ENCODE results near the gene CABLES1. TPM values are rescaled to one million over a fixed set of nuclear protein-coding genes. Genes with fewer than 3 reads are reported as not detected.
A peak's percentile ranks its signal among the peaks of the same experiment; 100 is the strongest.
"Not testable (repeated sequence)": the region's sequence is repeated elsewhere in the genome, so short reads cannot be mapped to it uniquely, and the experiment has no call there.

CABLES1 gene
- total RNA-seq, result 10 to 100 TPM in 1 of 4 donors, 1 to 10 TPM in 3; 1.5 to 11.9 (median 6.1) TPM

GRCh38 chr18:23134780-23135549, at the start of gene CABLES1:
CABLES1 (plus strand) TSS chr18:23135485; CDS start chr18:23135763, 278 bp downstream.
- DNase-seq, result peak; percentile 56
- TF ChIP-seq POLR2A (IDR thresholded peaks at IDR 0.05) (peak; percentile 28), POLR2AphosphoS5 (IDR thresholded peaks at IDR 0.05) (peak in 1 of 3 donors; percentile 40), EP300 (IDR thresholded peaks at IDR 0.05; ENCODE audit: low read depth) (no peak)
- H3K4me3 ChIP-seq, result peak within 1 kb of the TSS; percentile 58 to 72 (median 60)
- intact Hi-C loops (cut with DNase I; ENCODE audit: low total_unique reads), result loop anchor here (5.0 kb wide), 1 partner anchor 242 kb away; no protein-coding TSS in a partner anchor
- no peaks in the 10 kb centered on the region for H3K9me3 ChIP-seq
- H3K27ac ChIP-seq, result peak within 1 kb of the TSS; percentile 60 to 78 (median 63)
- H3K27me3 ChIP-seq, result peaks cover 31% of the 10 kb centered on the region
- in situ Hi-C loops (cut with MboI; ENCODE audit: low pct_ligation_motif_present in 1 of 4, low pct_unique_long_range_greater_than_20kb in 1 of 4, low sequenced_read_pairs in 3 of 4), result loop anchor here (5.0 to 25.0 kb wide), 4 partner anchors 220 to 250 kb away; no protein-coding TSS in a partner anchor
- WGBS, 2 donors (ENCODE audit: low coverage in 1 of 2), result 10 to 40% methylated on average over 3 to 66 of the region's 67 CpGs
- H3K4me1 ChIP-seq, result peaks cover 4 to 29% (median 19%) of the 10 kb centered on the region in 4 donors
- no peaks in the 10 kb centered on the region for H3K36me3 ChIP-seq

- WGBS, 2 donors (ENCODE audit: low coverage in 1 of 2), result 64% methylated on average over 3 of the region's 3 CpGs; no CpG with 5 or more reads in 1 of the 2 donors
- no peak for DNase-seq
- TF ChIP-seq POLR2AphosphoS5 (IDR thresholded peaks at IDR 0.05) (no peak), EP300 (IDR thresholded peaks at IDR 0.05; ENCODE audit: low read depth) (no peak), POLR2A (IDR thresholded peaks at IDR 0.05) (no peak), CTCF (IDR thresholded peaks at IDR 0.05) (no peak)
- Histone ChIP-seq H3K4me3 (no peak overlapping the region), H3K27me3 (no peaks in the 10 kb centered on the region), H3K27ac (no peak overlapping the region), H3K36me3 (no peaks in the 10 kb centered on the region), H3K9me3 (no peaks in the 10 kb centered on the region), H3K4me1 (no peaks in the 10 kb centered on the region)
- intact Hi-C loops (cut with DNase I; ENCODE audit: low total_unique reads) (no loop called here), in situ Hi-C loops (cut with MboI; ENCODE audit: low pct_ligation_motif_present in 1 of 4, low pct_unique_long_range_greater_than_20kb in 1 of 4, low sequenced_read_pairs in 3 of 4) (no loop called here)
Measured at GRCh38 chr18:23087352-23087751, 47.9 kb upstream of the CABLES1 start.

- H3K9me3 ChIP-seq, result no peaks in the 10 kb centered on the region
- H3K4me1 ChIP-seq, result no peaks in the 10 kb centered on the region
- intact Hi-C loops (cut with DNase I; ENCODE audit: low total_unique reads), result no loop called here
- no peak for TF ChIP-seq EP300 (IDR thresholded peaks at IDR 0.05; ENCODE audit: low read depth)
- no peak for TF ChIP-seq POLR2AphosphoS5 (IDR thresholded peaks at IDR 0.05)
- no peak for TF ChIP-seq CTCF (IDR thresholded peaks at IDR 0.05)
- no peak for TF ChIP-seq POLR2A (IDR thresholded peaks at IDR 0.05)
- in situ Hi-C loops (cut with MboI; ENCODE audit: low pct_ligation_motif_present in 1 of 4, low pct_unique_long_range_greater_than_20kb in 1 of 4, low sequenced_read_pairs in 3 of 4), result no loop called here
- no peak overlapping the region for H3K4me3 ChIP-seq
- no peak for DNase-seq
- no peaks in the 10 kb centered on the region for H3K36me3 ChIP-seq
- 88% methylated on average over 3 to 7 of the region's 7 CpGs for WGBS, 2 donors (ENCODE audit: low coverage in 1 of 2)
- H3K27ac ChIP-seq, result no peak overlapping the region
- no peaks in the 10 kb centered on the region for H3K27me3 ChIP-seq
Measured at GRCh38 chr18:23088310-23088709, 47.0 kb upstream of the CABLES1 start.

GRCh38 chr18:23091017-23091993, 44.0 kb upstream of the CABLES1 start:
- H3K9me3 ChIP-seq; intact Hi-C loops (cut with DNase I; ENCODE audit: low total_unique reads); in situ Hi-C loops (cut with MboI; ENCODE audit: low pct_ligation_motif_present in 1 of 4, low pct_unique_long_range_greater_than_20kb in 1 of 4, low sequenced_read_pairs in 3 of 4); H3K27me3 ChIP-seq; H3K4me3 ChIP-seq; H3K4me1 ChIP-seq; H3K36me3 ChIP-seq; DNase-seq; H3K27ac ChIP-seq: not testable (repeated sequence)
- WGBS, 2 donors (ENCODE audit: low coverage in 1 of 2), result 62 to 80% methylated on average over 6 to 8 of the region's 8 CpGs

Measured in transverse colon (tissue), 4 donors.